Ovary (tissue), 9 donors: ENCODE measurements around the gene RRP36. TPM values are rescaled to one million over a fixed set of nuclear protein-coding genes. Genes with fewer than 3 reads are reported as not detected.

Experiments used
- DNase-seq, 5 donors: peaks; one replicate each; pipeline ENCODE4 v3.0.0-alpha.2; 2019 to 2020
- H3K27ac ChIP-seq, 2 donors: fragments of 200-600 bp; one replicate each; pipeline versions ENCODE4 v1.5.1 to v1.8.0; 2019 to 2022
- H3K27me3 ChIP-seq: fragments of 200-600 bp; one replicate; pipeline ENCODE4 v1.8.0; 2022
- H3K36me3 ChIP-seq: fragments of 200-600 bp; sonication (generic); one replicate; pipeline ENCODE4 v1.5.1; 2019
- H3K4me1 ChIP-seq: one replicate; pipeline ENCODE4 v1.8.1; 2013; ENCODE audit warnings: mild to moderate bottlenecking, moderate library complexity; ENCODE audit not compliant: insufficient read depth
- H3K4me3 ChIP-seq: fragments of 200-600 bp; sonication (generic); one replicate; pipeline ENCODE4 v1.5.1; 2017
- H3K9me3 ChIP-seq, 2 donors: fragments of 200-600 bp in 1 of 2; sonication (generic) in 1 of 2; one replicate each; pipeline versions ENCODE4 v1.5.1 to v1.8.1; 2013 to 2019; ENCODE audit warnings: mild to moderate bottlenecking in 1 of 2, moderate library complexity in 1 of 2
- CTCF ChIP-seq, 3 donors: fragments of 450-650 bp in 2 of 3; fragments of 200-600 bp in 1 of 3; IDR thresholded peaks; one replicate each; pipeline versions ENCODE4 v1.5.1 to v1.8.0; 2016 to 2022; ENCODE audit warnings: antibody characterized with exemption in 3 of 3, mild to moderate bottlenecking in 1 of 3
- EP300 ChIP-seq: sonication (generic); formaldehyde crosslinking; IDR thresholded peaks from one replicate; pipeline ENCODE4 v1.6.1; 2017; ENCODE audit warnings: antibody characterized with exemption
- POLR2A ChIP-seq: fragments of 450-650 bp; IDR thresholded peaks from one replicate; pipeline ENCODE4 v1.6.1; 2017; ENCODE audit warnings: antibody characterized with exemption, mild to moderate bottlenecking, moderate library complexity
- WGBS, 3 donors: extraction: QIAGEN DNeasy Blood & Tissue Kit in 1 of 3; methylation state at CpG; one replicate each; pipeline versions ENCODE4 v1.1.5 to v1.1.7; 2013 to 2017; 5-methylcytosine and 5-hydroxymethylcytosine counted together
- intact Hi-C, 4 donors: fragments of 100-400 bp; cut with DNase I; formaldehyde crosslinking; loops; one replicate each; pipeline versions ENCODE4 v1.11.0 to v1.15.1; 2022 to 2023
- polyA plus RNA-seq, 2 donors: library from polyadenylated mRNA; stranded (reverse); fragments of 200-250 nt in 1 of 2; fragments of 350-450 nt in 1 of 2; fragmentation: Illumina TruSeq in 1 of 2; extraction: RNeasy Lipid Tissue Mini Kit (QIAGEN cat#74804) in 1 of 2; gene quantifications; one replicate each; pipeline ENCODE4 v1.2.3, GENCODE V29; 2013 to 2014
- total RNA-seq, 7 donors: library from RNA; depleted of rRNA in 2 of 7; stranded (reverse); fragments of >200 nt in 2 of 7; fragmentation: NEBNext Ultra II Directional in 3 of 7; extraction: Animal tissue kit (Norgen Biotek cat#: 25700) in 3 of 7; gene quantifications; one replicate each; pipeline versions ENCODE4 v1.1.0 to v1.2.4, GENCODE V29; 2016 to 2023
- donor health status: DM: no; HTN: no; CAD: no; lungs with moderate emphysema.
- donor health status: DM: no; HTN: no; CAD: no.
- donor health status: Bipolar disorder and iron deficiency.
- donor health status: DM: yes; HTN: yes; CAD: no.
- donor health status: DM: no; HTN: no; CAD: no.
- donor health status: DM: yes; HTN: yes; CAD: no.

The RRP36 gene
- total and polyA plus RNA-seq, 9 donors, result 23.6 to 58.7 (median 36.0) TPM

- TF ChIP-seq POLR2A, result peak; percentile 77
- no peak for TF ChIP-seq CTCF (IDR thresholded peaks at IDR 0.05)
- no peak for TF ChIP-seq EP300
- Histone ChIP-seq H3K27ac (peak within 1 kb of the TSS; percentile 66 to 96), H3K27me3 (no peaks in the 10 kb centered on the region), H3K36me3 (no peaks in the 10 kb centered on the region), H3K4me1 (peaks cover 19% of the 10 kb centered on the region), H3K4me3 (peak within 1 kb of the TSS; percentile 79), H3K9me3 (no peaks in the 10 kb centered on the region)
- DNase-seq, result peak; percentile 92 to 95 (median 93)
- intact Hi-C loops, result no loop called here
- 0 to 1% (median 0%) methylated on average over 41 to 45 of the region's 45 CpGs for WGBS, 3 donors
These were observed 32.3 kb downstream of the RRP36 start, which contains the start of gene CUL7 for GRCh38 chr6:43053545-43054205. Gene CUL7, minus strand, starts transcription at chr6:43053851. Its CDS starts 1,063 bp downstream, at chr6:43052788.

DNA sequence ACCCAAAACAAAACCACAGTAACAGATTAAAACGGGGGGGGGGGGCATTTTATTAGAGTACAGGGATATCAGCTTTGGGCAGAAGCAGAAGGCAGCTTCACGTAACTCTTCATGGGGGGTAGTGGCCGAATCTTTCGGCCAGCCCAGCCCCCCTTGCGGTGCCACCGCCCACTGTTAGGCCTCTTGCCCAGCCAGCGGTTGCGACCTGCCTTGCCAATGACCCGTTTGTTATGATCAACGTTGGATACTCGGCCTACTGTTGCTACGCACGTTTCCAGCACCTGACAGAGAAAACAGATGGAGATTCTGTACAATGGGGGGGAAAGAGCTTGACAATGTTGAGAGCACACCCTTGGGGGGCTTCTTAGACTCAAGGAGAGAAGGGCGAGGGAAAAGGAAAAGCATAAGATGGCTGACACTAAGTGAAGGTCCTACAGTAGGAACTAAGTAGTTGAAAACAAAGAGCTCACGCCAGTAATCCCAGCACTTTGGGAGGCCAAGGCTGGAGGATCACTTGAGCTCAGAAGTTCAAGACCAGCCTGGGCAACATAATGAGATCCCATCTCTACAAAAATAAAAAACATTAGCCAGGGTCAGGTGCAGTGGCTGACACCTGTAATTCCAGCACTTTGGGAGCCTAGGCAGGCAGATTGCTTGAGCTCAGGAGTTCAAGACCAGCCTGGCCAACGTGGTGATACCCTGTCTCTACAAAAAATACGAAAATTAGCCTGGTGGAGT lies 33.0 kb downstream of the RRP36 start:
- DNase-seq, result peak; percentile 41 to 70 (median 57)
- H3K4me3 ChIP-seq, result peak overlapping the region; percentile 79
- TF ChIP-seq POLR2A (no peak), EP300 (no peak), CTCF (IDR thresholded peaks at IDR 0.05) (no peak)
- no peaks in the 10 kb centered on the region for H3K9me3 ChIP-seq
- no peaks in the 10 kb centered on the region for H3K27me3 ChIP-seq
- H3K4me1 ChIP-seq, result peaks cover 19% of the 10 kb centered on the region
- intact Hi-C loops, result no loop called here
- H3K36me3 ChIP-seq, result no peaks in the 10 kb centered on the region
- whole genome bisulfite sequencing, 3 donors, result 42 to 54% (median 45%) methylated on average over 17 of the region's 17 CpGs
- peak overlapping the region; percentile 66 to 96 for H3K27ac ChIP-seq

GRCh38 chr6:43055966-43056365 lies 34.5 kb downstream of the RRP36 start:
- Histone ChIP-seq H3K4me1 (peaks cover 22% of the 10 kb centered on the region), H3K36me3 (no peaks in the 10 kb centered on the region), H3K27ac (no peak overlapping the region), H3K27me3 (no peaks in the 10 kb centered on the region), H3K4me3 (no peak overlapping the region), H3K9me3 (no peaks in the 10 kb centered on the region)
- 75 to 85% (median 79%) methylated on average over 8 of the region's 8 CpGs for WGBS, 3 donors
- TF ChIP-seq POLR2A, result no peak
- no peak for TF ChIP-seq EP300
- TF ChIP-seq CTCF (IDR thresholded peaks at IDR 0.05), result no peak
- no peak for DNase-seq
- intact Hi-C loops, result no loop called here

- no peaks in the 10 kb centered on the region for H3K9me3 ChIP-seq
- peak overlapping the region in 1 of 2 donors; percentile 88 for H3K27ac ChIP-seq
- WGBS, 3 donors, result 70 to 81% (median 78%) methylated on average over 1 of the region's 1 CpG
These were observed 37.1 kb downstream of the RRP36 start for GRCh38 chr6:43058531-43058930.

More at GRCh38 chr6:43058531-43058930, 37.1 kb downstream of the RRP36 start:
- intact Hi-C loops, result no loop called here
- H3K27me3 ChIP-seq, result no peaks in the 10 kb centered on the region
- H3K4me1 ChIP-seq, result peaks cover 13% of the 10 kb centered on the region
- H3K4me3 ChIP-seq, result peak overlapping the region; percentile 86
- DNase-seq, result no peak
- no peaks in the 10 kb centered on the region for H3K36me3 ChIP-seq
- TF ChIP-seq EP300, result no peak
- TF ChIP-seq POLR2A, result no peak
- TF ChIP-seq CTCF (IDR thresholded peaks at IDR 0.05), result no peak
